Thyroid gland (tissue), 4 donors: ENCODE measurements around the gene ARFGEF2.

Experiments
- CTCF ChIP-seq, 6 experiments: fragments of 200-600 bp in 3 of 6; fragments of 450-650 bp in 3 of 6; sonication (generic) in 3 of 6; IDR thresholded peaks; one replicate each; pipeline ENCODE4 v1.5.1; 2016 to 2019; ENCODE audit warnings: antibody characterized with exemption in 6 of 6, mild to moderate bottlenecking in 2 of 6, inconsistent platforms in 1 of 6, moderate library complexity in 1 of 6
- POLR2A ChIP-seq, 2 donors: fragments of 450-650 bp; IDR thresholded peaks; one replicate each; pipeline ENCODE4 v1.6.1; 2017; ENCODE audit warnings: antibody characterized with exemption in 2 of 2, mild to moderate bottlenecking in 2 of 2, moderate library complexity in 1 of 2

DNA sequence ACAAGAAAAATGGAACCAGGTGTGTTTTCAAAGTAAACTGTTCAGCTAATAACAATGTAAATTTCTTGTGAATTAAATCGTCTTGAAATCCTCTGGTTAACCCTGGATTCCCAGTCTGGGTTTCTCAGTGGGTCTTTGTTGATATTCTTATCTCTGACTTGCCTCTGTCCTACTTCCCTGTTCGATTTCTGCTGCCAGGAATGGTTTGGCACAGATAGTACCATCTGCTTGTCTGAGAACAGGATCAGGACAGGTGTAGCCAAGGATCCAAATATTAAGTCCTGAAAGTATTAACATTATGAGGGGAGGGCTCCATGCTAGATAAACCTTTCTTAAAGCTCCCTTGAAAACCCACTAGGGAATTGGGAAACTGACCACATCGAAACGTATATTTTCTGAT is 30.1 kb downstream of the ARFGEF2 start:
- TF ChIP-seq CTCF (IDR thresholded peaks at IDR 0.05) (no peak), POLR2A (IDR thresholded peaks at IDR 0.05) (no peak)
